Putamen (tissue), 1 donor: ENCODE results near the gene LMBR1.

ENCODE experiments used
- DNase-seq: peaks from one replicate; pipeline ENCODE4 v3.0.0-alpha.2; 2016; ENCODE audit warnings: low spot score

Gene LMBR1

DNA sequence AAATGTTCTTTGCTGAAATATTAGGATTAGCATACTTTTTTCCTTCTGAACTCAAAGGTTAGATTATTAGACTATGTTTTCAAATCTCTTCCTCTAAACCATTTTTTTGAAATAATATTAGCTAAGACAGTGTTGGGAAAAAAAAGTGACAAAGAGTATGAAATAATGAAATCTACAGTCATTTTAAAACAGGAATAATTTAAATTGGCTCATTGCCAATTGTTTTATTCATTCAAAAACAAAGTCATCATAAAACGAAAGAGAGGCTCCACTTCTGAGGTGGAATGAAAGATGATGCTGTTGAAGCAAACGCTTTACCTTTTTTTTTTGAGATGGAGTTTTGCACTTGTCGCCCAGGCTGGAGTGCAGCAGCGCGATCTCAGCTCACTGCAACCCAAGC lies 201.2 kb downstream of the LMBR1 start:
- DNase-seq: no peak

DNA sequence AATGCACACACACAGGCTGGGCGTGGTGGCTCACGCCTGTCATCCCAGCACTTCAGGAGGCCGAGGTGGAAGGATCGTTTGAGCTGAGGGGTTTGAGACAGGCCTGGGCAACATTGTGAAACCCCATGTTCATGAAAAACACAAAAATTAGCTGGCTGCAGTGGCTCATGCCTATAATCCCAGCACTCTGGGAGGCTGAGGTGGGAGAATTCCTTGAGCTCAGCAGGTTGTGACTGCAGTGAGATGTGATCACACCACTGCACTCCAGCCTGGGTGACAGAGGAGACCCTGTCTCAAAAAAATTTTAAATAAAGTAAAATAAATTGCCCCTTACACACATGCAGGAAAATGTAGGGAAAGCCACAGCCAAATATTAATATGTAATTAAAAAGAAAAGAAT lies 208.3 kb downstream of the LMBR1 start:
- DNase-seq: no peak

DNA sequence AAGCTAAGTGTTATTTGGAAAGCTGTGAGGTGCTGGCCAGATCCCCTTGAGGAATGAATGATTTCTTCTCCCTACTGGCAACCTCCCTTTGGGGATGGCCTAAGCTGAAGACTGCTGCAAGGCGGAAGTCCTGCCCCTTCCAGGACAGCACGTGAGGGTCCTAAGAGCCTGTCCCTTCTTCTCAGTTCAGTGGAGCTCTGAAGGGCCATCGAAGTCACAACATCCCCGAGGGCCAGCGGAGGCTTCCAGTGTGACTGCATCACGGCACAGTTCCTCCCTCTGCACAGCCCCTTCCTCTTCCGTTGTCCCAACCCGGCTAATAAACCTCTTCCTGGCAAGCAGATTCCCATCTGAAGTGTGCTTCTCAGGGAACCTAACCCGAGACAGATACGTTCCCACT lies 208.7 kb downstream of the LMBR1 start:
- DNase-seq: no peak

DNA sequence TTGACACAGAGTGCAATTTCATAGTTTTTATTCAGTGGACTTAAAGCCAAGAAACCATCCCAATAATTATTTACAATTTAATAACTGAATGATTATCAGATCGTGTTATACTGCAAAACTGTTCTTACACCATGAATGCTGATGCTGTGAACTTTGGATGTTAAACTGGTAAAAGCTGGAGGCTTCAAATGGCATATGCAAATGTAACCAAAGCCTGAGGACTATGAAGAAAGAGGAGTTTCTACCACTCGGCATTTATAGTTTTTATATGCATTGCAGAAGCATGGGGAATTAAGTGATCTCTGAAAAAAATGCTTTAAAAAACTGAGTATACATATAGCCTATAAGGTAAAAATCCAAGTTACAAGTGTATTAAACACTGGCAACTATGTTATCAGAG lies 210.1 kb downstream of the LMBR1 start:
- DNase-seq: no peak

DNA sequence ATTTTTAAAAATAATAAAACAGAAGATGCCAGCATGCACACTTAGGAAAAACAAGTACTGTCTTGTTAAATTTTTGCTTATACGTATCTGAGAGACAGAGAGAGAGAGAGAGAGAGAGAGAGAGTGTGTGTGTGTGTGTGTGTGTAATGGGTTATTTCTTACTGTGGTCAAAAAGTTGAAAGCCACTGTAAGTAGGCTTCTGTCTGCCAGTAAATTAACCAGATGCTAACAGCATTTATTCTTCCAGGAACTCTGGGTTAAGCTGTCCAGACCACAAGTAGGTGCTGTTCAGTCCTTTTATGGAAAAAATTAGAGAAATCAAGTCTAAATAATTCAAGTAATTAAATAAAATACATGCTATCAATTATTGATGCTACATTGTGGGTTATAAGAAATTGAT lies 212.7 kb downstream of the LMBR1 start:
- no peak for DNase-seq

DNA sequence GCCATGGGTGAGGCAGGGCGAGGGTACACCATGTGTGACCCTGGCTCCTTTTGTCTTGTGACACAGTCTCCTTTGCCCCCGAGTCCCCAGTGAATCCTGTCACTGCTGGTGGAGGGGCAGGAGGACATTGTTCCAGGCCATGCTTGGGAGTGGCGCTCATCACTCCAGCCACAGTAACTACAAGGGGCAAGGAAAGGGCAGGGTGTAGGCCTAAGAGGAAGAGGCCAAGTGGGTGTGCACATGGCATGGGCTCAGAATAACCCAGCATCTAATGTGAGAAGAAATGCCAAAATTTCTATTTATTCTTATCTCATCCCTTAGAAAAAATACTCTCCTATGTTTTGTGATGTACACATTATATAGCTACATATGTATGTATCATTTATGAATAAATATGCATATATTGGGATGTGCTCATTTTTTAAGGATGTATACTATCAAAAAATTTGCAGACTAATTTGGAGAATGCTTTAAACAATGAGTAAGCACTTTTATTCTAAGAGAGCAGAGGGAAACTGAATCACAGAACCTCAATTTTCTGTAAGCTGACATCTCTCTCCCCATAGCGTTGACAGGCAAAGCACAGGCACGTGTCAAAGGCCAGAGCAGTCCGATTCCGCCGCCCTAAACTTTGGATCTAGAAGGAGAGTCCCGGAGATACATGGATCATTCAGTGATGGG lies 215.5 kb downstream of the LMBR1 start:
- DNase-seq: no peak

DNA sequence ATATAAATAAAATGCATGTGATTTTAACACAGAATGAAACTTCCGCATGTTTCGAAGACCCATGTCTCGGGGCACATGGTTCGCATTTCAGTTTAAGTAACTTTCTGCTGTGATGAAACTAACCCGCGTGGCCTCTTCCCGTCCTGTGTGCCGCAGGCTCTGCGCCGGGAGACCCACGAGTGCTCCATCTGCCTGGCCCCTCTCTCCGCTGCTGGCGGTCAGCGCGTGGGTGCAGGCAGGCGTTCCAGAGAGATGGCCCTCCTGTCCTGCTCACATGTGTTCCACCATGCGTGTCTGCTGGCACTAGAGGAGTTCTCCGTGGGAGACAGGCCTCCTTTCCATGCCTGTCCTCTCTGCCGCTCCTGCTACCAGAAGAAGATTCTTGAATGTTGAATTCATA lies 216.7 kb downstream of the LMBR1 start:
- DNase-seq: no peak

DNA sequence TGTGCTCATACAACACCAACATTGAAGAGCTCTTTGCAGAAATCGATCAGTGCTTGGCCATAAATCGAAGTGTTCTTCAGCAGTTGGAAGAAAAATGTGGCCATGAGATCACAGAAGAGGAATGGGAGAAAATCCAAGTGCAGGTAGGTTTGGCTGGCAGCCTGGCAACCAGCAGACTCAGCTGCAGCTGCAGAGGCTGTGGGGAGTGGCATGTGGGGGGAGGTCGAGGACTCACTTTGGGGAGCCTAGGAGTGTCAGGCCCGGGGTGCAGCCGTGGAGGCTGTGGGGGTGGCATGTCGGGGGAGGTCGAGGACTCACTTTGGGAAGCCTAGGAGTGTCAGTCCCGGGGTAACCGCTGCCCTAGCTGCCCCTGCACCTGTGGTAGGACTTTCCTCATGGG lies 217.3 kb downstream of the LMBR1 start:
- DNase-seq: no peak

DNA sequence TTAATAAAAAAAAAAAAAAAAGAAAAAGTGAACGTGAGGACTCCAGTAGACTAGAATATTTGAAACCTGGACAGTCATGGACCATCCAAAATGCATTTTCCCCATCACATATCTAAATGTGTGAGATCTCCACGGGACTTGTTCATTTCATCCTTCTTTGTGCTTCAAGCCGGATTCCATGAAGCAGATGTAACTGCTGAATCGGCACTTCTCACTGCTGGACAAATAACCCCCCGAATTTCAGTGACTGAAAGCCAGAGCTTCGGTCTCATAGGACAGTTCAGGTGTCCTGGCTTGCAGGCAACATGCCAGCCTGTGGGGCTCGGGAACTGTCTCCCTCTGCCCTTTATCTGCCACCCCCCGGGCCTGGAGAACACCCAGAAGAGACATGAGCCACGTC lies 219.1 kb downstream of the LMBR1 start:
- no peak for DNase-seq

DNA sequence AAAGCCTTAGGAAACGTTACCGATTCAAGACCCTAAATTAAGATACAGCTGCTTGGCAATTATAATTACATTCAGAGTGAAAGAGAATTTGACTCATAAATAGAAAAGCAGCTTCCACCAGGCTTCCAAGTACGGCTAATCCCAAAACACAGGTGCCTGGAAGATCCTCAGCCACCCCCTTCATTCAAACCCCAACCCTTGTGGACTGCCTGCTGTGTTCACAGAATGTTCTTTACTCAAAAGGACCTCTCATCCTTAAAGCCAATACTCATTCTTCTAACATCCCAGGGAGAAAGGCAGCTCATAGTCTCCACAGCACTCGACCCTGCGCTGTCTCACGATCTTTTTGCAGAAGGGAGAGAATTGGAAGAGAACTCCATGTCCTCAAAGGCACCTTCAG lies 219.5 kb downstream of the LMBR1 start:
- no peak for DNase-seq

DNA sequence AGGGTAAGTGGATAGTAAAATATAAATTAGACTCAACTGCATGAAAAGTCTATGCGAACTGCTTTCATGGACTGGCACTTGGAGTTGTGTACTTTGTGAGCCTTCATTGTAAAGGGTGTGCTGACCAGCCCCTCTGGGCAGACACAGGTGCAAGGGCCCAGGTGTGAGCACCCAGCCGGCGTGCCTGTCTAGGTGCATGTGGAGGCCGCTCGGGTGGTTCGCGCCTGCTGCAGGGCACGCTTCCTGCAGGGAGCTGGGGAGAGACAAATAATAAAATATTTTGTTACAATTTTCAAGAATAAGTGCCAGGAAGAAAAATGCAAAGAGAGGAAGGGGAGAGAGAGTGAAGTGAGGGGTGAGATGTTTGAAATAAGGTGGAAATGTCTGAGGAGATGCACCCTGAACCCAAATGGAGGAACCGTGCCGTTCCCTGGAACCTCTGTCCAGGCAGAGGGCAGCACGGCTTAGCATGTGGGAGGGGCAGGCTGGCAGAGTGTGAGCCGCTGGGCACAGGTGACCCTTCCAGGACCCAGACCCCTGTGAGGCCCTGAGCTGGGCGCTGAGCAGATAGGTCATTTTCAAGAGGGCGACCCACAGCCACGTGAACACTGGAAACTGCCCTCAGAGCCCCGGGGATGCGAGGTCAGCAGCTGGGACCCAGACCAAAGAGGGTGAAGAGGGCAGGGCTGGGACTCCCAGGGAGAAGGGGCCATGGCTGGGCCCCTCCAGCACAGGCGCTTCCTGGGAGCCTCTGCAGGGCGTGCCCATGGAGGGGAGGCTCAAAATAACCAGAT lies 223.8 kb downstream of the LMBR1 start:
- no peak for DNase-seq

DNA sequence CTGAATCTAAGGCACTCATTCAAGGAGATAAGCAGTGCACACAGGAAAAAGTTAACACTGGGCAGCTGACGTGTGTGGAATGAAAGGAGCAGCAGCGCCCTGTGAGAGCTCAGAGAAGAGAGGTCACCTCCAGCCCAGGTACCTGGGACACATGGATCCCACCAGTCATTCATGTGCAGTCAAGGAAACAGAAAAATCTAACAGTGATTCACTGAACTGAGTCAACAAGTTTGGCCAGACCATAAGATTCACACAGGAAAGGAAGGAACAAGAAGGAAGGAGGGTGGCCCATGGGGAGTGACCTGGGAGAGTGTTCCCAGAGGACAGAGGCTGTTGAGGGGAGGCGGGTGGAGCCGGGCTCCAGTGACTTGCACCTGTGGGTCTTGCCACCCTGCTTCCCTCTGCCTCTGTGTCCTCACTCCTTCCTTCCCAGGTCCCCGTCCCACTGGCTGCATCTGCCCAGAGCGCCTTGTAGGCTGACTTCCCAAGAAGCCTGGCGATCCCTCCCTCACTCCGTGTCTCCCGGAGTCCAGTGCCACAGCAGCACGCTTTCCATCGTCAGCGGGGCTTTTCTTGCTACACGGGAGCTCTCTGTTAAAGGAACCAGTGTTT lies 224.7 kb downstream of the LMBR1 start:
- DNase-seq: no peak

DNA sequence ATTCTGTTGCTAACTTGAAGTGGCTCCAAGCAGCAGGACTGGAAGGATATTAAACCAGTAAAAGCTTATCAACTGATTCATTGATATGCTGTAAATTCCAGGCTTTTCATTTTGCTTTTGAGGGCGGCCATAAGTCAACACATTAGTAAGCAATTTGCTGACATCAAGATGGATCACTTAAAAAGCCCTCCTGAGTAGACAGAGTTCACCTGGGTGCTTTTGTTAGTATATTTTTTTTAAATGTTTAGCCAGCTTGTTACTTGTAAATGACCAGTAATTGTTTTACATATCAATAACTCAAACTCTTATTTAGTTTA lies 225.9 kb downstream of the LMBR1 start:
- DNase-seq: no peak

DNA sequence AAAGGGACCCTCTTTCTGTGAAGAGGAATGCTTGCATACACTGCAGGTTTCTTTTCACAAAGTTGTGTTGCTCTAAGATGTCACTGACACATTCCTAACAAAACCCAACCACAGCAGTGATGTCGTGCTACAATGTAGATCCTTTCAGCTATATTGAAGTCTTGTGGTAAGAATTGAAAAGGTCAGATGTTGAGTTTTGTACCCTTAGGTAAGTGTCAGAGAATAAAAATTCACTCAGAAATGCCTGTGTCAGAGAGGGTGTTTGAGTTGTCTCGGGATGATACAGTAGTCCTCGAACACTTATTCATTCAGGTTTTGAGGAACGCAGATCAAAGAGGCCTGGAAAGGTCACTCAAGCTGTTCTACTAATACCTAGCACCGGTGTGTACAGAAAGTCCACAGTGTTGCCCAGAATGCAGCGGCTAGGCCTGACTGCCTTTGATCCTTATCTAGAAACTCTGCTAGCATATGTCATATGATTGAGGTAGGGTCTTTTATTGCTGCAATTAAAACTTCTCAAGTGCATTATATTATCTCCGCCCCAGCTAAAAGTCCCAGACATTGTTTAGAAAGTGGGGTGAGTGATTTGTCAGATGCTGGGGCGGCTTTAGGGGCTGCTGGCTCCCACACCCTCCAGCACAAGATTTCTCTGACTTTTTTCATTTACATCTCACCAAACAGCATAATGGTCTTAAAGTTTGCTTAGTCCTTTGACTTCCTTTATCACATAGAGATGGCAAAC lies 226.4 kb downstream of the LMBR1 start:
- no peak for DNase-seq

DNA sequence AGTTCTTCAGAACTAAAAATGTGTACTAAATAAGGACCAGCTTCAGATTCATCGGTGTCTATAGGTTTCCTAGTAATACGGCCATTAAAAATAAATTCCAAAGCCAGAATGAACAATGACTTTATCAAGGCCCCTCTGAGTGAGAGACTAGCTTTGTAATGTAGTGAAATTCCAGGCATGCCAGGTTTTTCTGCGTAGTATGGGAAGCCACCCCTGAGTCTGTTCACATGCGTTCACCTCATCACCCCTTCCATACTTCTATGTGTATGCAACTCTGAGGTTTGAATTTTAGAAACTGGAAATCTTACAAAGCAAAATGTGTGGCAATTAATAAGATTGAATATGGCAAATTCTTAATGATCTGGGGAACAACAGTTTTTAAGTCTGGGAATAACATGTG lies 227.9 kb downstream of the LMBR1 start:
- DNase-seq: no peak

DNA sequence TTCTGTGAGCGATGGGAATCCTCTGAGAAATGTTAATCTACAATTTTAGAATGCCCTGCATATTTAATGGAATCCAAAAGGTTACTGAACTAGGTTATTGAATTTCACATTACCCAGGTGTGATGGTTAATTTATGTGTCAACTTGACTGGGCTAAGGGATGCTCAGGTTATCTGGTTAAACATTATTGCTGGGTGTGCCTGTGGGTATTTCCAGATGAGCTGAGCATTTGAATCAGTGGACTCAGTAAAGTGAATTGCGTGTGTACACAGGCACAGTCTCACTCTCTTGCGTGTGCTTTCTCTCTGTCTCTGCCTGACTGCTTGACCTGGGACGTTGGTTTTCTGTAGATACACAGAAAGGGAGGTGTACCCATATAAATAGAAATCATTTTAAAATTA lies 230.7 kb downstream of the LMBR1 start:
- no peak for DNase-seq

DNA sequence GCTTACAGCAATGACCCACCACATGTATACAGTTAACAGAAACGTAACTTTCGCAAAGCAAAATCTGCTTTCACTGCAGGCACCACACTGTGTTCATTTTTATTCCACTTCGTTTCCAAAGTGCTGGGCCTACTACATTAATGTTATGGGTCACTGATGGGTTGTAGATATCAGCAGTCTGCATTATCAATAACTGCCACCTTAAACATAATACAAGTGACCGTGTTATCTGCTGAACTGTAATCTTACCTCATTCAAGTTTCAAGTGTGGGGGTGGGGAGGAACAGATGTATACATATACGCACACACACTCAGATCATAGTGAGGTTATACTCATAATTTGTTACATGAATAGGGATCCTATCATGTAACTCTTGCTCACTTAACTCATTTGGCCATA lies 231.3 kb downstream of the LMBR1 start:
- DNase-seq: no peak

DNA sequence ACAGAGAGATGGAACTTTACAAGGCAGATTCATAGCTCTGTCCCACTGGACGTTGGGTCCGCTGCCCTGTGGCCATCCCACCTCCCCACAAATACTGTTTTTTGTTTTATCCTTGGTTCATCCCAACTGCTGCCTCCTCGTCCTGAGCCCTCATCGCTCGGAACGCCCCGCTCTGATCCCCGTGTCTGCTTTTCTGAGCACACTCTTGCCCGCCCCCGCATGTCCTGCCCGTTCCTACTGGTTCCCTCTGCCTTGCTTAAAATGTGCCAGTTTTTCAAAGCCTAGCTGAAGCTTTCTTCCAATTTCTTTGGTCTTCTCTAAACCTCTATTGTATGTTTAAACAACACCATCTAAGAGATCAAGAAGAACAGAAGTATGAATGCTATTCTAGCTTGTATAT lies 233.0 kb downstream of the LMBR1 start:
- DNase-seq: no peak

DNA sequence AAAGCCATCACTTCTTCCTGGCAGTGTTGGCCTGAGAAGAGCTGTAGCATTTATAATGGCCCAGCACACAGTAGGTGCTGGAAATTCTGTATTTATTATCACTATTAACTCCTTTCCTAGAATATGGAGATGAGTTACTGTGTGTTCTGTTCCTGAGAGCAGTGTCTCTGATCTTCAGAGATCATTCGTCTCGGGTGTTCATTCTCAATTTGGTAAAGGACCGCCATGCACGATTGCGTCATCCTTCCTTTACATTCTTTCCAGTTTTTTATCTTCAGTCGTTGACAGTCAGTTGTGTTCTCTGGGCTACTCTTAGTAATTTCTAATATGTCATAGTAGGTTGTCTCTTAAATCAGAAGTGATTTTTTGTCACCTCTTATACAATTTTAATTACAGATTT lies 233.8 kb downstream of the LMBR1 start:
- no peak for DNase-seq

DNA sequence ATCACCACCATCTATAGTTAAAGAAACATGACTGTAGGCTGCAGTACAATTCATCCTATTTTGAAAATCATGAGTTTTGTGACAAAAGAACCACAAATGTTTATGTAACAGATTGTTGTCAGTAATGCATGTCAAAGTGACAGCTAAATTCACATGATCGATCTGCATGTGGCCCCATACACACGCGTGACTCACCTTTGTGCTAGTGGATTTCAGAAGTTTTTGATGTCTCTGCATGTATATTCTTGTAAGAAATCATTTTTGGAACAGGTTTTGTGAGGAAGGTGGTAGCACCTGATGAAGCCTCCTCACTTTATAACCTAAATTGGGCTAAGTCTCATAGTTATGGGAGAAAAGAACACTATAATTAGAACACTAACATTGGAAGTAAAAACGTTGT lies 235.3 kb downstream of the LMBR1 start:
- DNase-seq: no peak

DNA sequence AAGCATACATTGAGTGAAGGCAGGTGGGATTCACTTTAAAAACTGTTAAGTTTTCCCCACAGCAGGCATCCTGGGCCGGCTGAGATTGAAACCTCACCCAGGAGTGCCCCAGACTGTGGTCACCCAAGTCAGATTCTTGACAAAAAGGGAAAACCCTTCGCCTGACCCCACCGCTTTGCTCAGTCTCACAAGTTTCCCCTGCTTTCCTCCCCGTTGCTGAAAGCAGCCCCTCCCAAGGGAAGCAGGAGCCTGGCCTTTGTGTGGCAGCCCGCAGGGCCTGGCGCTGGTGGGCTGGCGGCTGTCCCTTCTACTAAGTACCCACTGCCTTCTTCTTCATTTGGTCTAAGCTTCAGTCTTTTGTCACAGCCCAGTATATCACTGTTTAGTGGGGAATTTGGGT lies 236.4 kb downstream of the LMBR1 start:
- no peak for DNase-seq

DNA sequence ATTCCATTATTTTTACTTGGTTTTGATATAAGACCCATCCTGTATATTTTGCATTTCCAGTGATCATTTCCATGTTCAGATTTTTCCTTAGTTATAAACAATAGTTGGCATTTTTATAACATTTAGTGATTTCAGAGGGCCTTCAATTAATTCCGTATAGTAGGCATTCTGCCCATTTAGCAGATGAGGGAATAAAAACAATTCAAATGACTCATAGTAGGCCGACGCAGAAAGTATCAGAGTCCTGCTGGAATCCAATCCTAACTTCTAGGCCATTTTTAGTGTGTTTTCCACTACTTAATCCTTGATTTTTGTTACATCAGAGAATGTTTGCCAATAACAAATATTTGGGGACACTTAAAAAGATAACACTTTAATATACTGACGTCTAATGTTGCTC lies 237.0 kb downstream of the LMBR1 start:
- no peak for DNase-seq

DNA sequence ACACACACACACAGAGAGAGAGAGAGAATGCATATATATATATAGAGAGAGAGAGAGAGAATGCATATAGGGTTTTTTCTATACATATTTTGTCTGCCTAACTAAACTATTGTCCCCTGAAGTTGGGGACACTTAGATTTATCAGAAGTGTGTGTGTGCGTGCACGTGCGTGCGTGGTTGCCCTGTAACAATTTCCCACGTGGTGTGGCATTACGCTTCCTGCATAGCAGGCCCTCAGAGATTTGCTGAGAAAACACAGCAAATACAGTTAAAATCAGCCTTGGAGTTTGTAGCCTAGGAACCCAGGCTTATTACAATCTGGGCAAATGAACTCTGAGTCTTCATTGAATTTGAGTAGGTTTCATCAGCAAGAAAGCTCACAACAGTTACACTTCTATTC lies 237.7 kb downstream of the LMBR1 start:
- DNase-seq: no peak
